ENCODE measurements around the gene CTNNA1. TPM values are rescaled to one million over a fixed set of nuclear protein-coding genes. Genes with fewer than 3 reads are reported as not detected.

CTNNA1 gene
- total and polyA plus RNA-seq, 9 of the 15 experiments (the other 6 are each of a cell fraction or from before 2014, with no cell fraction given): 29.6 to 117 (median 89.1) TPM

DNA sequence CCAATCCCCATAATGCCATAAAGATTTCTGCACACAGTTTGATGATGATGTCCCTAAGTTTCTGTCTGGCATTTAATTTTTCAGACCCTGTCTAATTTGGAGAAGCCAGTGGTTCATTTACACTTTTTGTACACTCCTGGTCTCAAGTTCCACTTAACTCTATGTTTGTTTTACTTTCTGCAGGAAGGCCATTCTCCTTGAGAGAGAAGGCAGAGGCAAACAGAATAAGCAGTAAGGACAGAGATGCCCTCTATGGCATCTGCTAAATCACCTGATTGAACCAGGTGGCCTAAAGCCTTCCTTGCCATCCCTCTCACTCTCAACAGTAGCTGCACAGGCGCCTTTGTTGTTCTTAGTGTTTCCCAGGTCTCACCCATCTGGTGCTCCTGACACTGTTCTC is 208.0 kb downstream of the CTNNA1 start:
- intact Hi-C loops (cut with micrococcal nuclease) (no loop called here), in situ Hi-C loops (cut with MboI) (no loop called here)
- Histone ChIP-seq H3K27ac (ENCODE audit: extremely low read depth, low read depth, low read length) (no peak overlapping the region), H3K4me3 (no peak overlapping the region), H3K4me2 (ENCODE audit: insufficient read depth, low read length) (no peak overlapping the region), H4K20me1 (replicated peaks; ENCODE audit: control insufficient read depth, insufficient read depth, low read length) (peaks cover 4% of the 10 kb centered on the region; the same call in 1 of the 2 replicates), H3K27me3 (ENCODE audit: control insufficient read depth in 2 of 2, insufficient read depth in 2 of 2, low read length in 2 of 2) (no peaks in the 10 kb centered on the region), H2AFZ (ENCODE audit: low read depth, low read length) (no peak overlapping the region), H3K4me1 (replicated peaks in 1 of 2; ENCODE audit: control insufficient read depth in 2 of 2, insufficient read depth in 2 of 2, low read length in 2 of 2) (no peaks in the 10 kb centered on the region), H3K9me1 (ENCODE audit: control insufficient read depth, insufficient read depth, low read length) (no peaks in the 10 kb centered on the region), H3K36me3 (ENCODE audit: control insufficient read depth, insufficient read depth, low read length) (no peaks in the 10 kb centered on the region), H3K9ac (ENCODE audit: insufficient read depth in 1 of 2, low read depth in 2 of 2, low read length in 2 of 2) (no peak overlapping the region), H3K9me3 (replicated peaks; ENCODE audit: control insufficient read depth, insufficient read depth, low read depth, low read length) (no peaks in the 10 kb centered on the region), H3K79me2 (ENCODE audit: control insufficient read depth, insufficient read depth, low read length) (no peaks in the 10 kb centered on the region)
- FAIRE-seq: no peak
- no peak for ATAC-seq
- no peak for DNase-seq (ENCODE audit: extremely low read depth in 1 of 4, low spot score in 3 of 4)
- ChIA-PET POLR2A (interaction anchor here (0.6 kb wide), 1 partner anchor 23 kb away, joined by 4 read pairs; no protein-coding TSS in a partner anchor), CTCF (ENCODE audit: low intra/inter-chr PET ratio) (no interaction called here)
- no TSS peak for BruUV-seq (replicated peaks)
- 31% methylated on average over 1 of the region's 1 CpG for WGBS (ENCODE audit: insufficient coverage, low coverage, missing lambda C conversion rate)
- TF ChIP-seq FOXA3 (CRISPR knock-in tag; conservative IDR thresholded peaks at IDR 0.05 in 1 of 2, IDR thresholded peaks at IDR 0.05 in 1 of 2): no peak
- TF ChIP-seq, protein P1, sequence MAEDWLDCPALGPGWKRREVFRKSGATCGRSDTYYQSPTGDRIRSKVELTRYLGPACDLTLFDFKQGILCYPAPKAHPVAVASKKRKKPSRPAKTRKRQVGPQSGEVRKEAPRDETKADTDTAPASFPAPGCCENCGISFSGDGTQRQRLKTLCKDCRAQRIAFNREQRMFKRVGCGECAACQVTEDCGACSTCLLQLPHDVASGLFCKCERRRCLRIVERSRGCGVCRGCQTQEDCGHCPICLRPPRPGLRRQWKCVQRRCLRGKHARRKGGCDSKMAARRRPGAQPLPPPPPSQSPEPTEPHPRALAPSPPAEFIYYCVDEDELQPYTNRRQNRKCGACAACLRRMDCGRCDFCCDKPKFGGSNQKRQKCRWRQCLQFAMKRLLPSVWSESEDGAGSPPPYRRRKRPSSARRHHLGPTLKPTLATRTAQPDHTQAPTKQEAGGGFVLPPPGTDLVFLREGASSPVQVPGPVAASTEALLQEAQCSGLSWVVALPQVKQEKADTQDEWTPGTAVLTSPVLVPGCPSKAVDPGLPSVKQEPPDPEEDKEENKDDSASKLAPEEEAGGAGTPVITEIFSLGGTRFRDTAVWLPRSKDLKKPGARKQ (CRISPR knock-in tag; IDR thresholded peaks at IDR 0.05): no peak
- TF ChIP-seq PRPF4 (IDR thresholded peaks at IDR 0.05; ENCODE audit: insufficient read depth, low read depth, low read length, poor library complexity, severe bottlenecking): no peak
- TF ChIP-seq, protein P2, sequence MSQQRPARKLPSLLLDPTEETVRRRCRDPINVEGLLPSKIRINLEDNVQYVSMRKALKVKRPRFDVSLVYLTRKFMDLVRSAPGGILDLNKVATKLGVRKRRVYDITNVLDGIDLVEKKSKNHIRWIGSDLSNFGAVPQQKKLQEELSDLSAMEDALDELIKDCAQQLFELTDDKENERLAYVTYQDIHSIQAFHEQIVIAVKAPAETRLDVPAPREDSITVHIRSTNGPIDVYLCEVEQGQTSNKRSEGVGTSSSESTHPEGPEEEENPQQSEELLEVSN (IDR thresholded peaks at IDR 0.05; ENCODE audit: borderline replicate concordance in 1 of 2, extremely low read depth in 1 of 2, insufficient read depth in 1 of 2, insufficient read length in 1 of 2, low read depth in 1 of 2, low read length in 1 of 2, poor library complexity in 1 of 2, severe bottlenecking in 1 of 2): no peak
- no peak for TF ChIP-seq RBM25 (IDR thresholded peaks at IDR 0.05; ENCODE audit: low read depth, low read length, severe bottlenecking)
- no peak for TF ChIP-seq KDM4B (IDR thresholded peaks at IDR 0.05; ENCODE audit: borderline replicate concordance in 2 of 2, low read depth in 1 of 2)
- no peak for TF ChIP-seq ZNF707 (CRISPR knock-in tag; conservative IDR thresholded peaks at IDR 0.05)
- no peak for TF ChIP-seq BCOR (IDR thresholded peaks at IDR 0.05)
- TF ChIP-seq, protein P3, sequence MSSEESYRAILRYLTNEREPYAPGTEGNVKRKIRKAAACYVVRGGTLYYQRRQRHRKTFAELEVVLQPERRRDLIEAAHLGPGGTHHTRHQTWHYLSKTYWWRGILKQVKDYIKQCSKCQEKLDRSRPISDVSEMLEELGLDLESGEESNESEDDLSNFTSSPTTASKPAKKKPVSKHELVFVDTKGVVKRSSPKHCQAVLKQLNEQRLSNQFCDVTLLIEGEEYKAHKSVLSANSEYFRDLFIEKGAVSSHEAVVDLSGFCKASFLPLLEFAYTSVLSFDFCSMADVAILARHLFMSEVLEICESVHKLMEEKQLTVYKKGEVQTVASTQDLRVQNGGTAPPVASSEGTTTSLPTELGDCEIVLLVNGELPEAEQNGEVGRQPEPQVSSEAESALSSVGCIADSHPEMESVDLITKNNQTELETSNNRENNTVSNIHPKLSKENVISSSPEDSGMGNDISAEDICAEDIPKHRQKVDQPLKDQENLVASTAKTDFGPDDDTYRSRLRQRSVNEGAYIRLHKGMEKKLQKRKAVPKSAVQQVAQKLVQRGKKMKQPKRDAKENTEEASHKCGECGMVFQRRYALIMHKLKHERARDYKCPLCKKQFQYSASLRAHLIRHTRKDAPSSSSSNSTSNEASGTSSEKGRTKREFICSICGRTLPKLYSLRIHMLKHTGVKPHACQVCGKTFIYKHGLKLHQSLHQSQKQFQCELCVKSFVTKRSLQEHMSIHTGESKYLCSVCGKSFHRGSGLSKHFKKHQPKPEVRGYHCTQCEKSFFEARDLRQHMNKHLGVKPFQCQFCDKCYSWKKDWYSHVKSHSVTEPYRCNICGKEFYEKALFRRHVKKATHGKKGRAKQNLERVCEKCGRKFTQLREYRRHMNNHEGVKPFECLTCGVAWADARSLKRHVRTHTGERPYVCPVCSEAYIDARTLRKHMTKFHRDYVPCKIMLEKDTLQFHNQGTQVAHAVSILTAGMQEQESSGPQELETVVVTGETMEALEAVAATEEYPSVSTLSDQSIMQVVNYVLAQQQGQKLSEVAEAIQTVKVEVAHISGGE (CRISPR knock-in tag; IDR thresholded peaks at IDR 0.05): no peak
- TF ChIP-seq, protein P4, sequence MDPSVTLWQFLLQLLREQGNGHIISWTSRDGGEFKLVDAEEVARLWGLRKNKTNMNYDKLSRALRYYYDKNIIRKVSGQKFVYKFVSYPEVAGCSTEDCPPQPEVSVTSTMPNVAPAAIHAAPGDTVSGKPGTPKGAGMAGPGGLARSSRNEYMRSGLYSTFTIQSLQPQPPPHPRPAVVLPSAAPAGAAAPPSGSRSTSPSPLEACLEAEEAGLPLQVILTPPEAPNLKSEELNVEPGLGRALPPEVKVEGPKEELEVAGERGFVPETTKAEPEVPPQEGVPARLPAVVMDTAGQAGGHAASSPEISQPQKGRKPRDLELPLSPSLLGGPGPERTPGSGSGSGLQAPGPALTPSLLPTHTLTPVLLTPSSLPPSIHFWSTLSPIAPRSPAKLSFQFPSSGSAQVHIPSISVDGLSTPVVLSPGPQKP (CRISPR knock-in tag; IDR thresholded peaks at IDR 0.05): no peak
- no peak for TF ChIP-seq CEBPG (CRISPR knock-in tag; IDR thresholded peaks at IDR 0.05)
- TF ChIP-seq CEBPG (tag; conservative IDR thresholded peaks at IDR 0.05 in 1 of 2, IDR thresholded peaks at IDR 0.05 in 1 of 2): no peak
- TF ChIP-seq MTA2 (IDR thresholded peaks at IDR 0.05; ENCODE audit: low read depth): no peak

All from K562 (cell line).